Suppressor macrophage treated with lipopolysaccharide for 1 hour (primary cell): Measurements from ENCODE around the gene CD82.
A peak's percentile ranks its signal among the peaks of the same experiment; 100 is the strongest.

Source experiments
- DNase-seq, 3 donors: peaks; one replicate each; pipeline ENCODE4 v3.0.0-alpha.2; 2020 to 2022

The CD82 gene

DNA sequence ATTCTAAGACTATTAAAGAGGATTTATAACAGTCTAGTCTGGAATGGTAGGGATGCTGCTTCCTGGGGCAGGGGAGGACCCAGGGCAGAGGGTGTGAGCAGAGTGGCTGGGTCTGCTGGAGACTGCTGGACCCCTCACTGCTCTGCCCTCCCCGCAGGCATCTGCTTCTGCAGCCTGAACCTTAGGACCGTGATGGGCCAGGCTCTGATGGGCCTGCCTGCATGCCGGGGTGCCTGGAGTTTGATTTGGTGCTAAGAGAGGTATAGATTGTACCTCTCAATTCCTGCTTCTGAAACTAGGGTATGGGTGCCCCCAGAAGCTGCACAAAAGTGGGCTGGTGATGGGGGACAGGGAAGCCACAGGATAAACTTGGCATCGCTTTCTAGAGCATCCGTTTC lies 54.9 kb downstream of the CD82 start:
- DNase-seq = peak in 1 of 3 donors; percentile 0

DNA sequence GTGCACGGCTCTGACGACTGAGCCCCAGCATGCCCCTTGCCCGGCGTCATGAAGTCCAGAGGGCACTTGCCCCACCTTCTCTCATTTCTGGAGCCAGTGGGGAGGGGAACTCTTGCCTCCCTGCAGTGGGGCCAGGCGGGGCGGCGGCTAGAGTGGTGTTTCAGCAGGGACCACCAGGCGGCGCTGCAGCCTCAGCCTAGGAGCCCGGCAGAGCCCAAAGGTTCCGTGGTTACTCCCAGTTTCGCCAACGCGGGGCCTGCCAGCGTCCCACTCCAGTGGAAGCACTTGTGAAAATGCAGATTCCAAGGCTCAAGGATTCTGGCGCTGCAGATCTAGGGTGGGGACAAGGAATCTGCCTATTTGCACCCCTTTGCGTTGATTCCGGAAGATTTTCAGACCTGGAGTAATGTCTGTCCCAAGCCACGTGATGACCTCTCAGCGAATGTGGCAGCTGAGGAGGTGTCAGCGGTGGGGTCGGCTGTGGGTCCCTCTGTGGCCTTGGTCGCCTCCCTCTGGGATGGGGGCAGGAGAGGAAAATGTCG lies 55.7 kb downstream of the CD82 start:
- DNase-seq = peak; percentile 60 to 79 (median 71)

DNA sequence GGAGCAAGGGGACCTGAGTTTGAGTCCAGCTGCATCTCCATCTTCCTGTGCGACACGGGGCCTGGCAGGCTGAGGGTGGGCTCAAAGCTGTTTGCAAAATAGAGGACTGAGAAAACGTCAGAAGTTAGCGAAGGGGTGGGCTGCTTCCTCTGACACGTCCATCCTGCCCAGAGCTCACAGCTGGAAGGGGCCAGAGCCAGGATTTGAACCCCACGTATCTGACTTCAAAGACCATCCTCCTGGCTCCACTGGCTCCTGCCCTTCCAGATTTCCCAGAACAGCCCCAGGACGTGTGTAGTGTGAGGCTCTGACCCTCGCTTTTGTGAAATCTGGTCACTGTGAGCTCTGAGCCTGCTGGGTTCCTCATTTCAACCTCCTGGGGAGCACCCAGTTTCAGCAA lies 56.3 kb downstream of the CD82 start:
- DNase-seq = peak in 1 of 3 donors; percentile 13

DNA sequence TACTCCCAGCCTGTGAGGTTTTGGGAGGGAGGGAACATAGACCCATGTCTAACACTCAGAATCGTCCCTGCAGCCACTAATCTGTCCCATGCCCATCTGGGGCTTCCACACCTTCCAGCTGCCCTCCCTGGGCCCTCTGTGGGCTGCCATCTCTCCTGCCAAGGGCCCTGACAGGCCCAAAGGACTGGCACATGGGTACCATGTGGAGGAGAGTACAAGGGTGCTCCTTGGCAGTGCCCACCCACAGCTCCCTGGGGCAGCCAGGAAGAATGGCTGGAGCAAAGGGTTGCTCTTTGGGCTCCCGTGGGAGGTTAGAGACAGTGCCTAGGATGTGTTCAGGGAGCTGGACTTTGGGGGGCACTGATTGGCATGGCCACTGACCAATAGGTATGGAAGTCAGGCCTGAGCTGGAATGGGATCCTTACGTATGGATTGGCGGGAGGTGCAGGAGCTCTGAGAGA lies 56.8 kb downstream of the CD82 start:
- peak in 2 of 3 donors; percentile 5 to 20 for DNase-seq

DNA sequence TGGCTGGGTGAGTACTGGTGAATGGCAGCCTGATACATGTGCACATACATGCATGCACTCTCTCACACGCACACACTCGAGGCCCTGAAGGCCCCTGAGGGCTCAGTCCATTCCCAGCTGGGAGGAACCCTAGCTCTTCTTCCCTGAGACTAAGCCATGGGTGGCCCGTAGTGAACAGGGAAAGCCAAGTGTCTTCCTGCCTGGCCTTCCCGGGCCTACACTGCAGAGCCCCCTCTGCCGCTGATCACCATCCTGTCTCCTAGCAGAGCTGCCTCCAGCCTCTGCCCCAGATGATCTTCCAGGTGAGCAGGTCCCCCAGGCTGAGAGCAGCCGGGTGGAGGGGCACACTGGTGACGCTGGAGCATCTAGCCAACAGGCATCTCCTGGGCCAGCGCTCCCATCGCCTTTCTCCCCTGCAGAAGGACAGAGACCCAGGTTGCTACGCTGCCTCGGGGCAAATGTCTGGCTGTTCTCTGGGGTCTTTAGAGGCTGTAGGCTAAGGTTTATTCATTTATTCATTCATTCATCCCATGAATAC lies 57.3 kb downstream of the CD82 start:
- DNase-seq = peak in 1 of 3 donors; percentile 5

DNA sequence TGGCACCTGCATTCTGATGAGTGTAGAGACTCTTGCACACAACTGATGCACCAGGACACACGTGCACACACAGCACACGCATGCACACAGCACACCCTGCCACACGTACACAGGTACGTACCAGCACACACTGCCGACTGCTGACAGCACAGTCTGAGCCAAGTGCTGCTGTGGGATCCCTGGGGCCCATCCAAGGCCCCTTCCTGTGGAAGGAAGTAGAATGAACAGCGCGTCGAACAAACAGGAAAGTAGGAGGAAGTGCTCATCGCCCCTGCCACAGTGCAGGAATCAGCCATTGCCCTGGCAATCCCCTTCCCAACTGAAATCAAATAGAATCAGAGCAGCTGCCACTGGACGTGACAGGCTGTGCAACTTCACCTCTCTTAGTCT lies 57.9 kb downstream of the CD82 start:
- peak in 1 of 3 donors; percentile 26 for DNase-seq

DNA sequence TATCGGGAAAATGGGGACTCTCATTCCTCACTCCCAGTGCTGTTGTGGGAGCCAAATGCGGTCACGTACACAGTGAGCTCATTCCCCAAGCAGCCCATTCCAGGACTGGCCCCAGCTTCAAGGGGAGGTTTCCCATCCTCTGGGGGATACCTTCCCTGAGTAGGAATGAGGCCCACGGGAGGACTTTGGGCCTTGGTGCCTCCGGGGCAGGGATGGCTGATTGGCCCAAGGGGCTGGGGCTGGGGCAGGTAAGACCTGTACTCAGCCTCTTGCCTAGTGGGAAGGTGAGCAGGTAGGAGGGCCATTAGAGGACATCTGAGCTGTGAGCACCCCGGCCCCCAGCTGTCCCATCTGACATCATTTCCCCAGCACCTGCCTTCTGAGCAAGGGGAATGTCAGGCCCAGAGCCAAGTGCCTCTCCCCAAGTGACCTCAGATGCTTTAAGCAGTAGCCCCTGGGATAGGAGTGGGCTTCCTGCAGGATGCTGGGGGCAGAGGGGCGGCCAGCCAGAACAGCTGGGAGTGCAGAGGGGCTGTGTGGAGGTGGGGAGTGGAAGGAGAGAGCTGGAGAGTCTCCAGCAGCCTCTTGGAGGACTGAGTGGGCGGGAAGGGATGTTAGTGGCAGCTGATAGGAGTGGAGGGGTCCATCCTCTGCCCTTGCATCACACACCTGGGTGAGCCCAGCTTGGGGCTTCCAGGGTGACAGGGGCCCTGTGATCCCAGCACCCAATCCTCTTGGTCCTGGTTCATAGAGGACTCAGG lies 58.4 kb downstream of the CD82 start:
- DNase-seq = peak in 1 of 3 donors; percentile 26

DNA sequence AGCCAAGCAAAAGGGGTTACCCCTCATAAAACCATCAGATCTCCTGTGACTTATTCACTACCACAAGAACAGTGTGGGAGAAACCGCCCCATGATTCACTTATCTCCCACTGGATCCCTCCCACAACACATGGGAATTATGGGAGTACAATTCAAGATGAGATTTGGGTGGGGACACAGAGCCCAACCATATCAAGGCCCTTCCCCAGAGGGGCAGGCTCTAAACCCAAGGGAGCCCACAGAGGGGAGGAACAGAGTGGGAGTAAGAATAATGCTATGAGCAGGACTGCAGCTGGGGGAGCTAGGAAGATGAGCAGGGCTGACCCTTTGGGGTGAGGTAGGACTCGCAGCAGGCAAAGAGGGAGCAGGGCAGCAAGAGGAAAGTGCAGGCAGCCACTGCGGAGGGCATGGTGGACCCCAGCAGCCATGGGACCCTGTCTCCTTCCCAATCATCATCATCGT lies 59.3 kb downstream of the CD82 start:
- DNase-seq = peak in 1 of 3 donors; percentile 19

DNA sequence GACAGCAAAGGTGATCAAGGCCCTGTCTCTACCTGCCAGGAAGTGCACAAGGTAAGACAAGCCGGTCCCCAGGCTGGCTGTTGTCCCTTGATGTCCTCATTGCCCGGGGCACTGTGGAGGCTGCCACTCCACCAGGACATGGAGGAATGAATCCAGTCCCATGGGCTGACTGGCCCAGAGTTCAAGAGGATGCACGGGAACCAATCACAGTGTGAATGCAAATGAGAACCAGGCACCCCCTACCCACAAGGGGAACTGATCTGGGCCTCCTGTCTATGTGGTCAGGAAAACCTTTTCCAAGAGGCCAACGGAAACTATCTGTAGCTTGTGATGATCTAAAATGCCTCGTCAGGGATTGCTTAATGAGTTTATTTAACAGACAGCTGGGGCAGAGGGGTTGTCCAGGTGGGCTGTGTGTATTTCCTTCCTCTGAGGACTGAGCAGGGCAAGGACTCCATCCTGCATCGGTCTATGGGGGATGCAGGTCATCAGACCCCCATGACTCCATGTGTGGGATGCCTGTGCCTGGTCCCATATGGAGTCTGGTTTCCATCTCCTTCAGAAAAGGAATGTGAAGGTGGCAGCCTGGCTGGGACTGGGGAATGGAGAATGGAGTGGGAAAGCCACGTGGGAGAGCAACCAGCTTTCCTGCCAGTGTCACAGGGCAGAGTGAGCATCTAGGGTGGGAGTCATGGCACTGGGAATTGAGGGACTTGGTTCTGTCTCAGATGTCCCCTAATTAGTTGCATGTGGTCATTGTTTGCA lies 60.5 kb downstream of the CD82 start:
- DNase-seq = peak in 1 of 3 donors; percentile 24

DNA sequence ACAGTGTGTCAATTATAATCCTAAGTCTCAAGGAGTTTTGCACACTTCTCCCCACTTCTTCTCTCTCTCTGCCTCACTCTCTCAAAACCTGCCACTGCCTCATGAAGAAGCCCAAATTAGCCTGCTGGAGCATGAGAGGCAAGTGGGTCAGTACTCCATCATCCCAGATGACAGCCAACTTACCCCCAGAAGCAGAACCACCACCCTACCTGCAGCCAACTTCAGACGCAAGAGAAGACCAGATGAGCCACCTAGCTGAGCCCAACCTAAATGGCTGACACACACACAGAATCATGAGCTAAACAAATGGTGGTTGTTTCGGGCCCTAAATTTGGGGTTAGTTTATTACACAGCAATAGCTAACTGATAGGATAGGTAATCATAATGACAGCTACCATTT lies 61.2 kb downstream of the CD82 start:
- DNase-seq = no peak

DNA sequence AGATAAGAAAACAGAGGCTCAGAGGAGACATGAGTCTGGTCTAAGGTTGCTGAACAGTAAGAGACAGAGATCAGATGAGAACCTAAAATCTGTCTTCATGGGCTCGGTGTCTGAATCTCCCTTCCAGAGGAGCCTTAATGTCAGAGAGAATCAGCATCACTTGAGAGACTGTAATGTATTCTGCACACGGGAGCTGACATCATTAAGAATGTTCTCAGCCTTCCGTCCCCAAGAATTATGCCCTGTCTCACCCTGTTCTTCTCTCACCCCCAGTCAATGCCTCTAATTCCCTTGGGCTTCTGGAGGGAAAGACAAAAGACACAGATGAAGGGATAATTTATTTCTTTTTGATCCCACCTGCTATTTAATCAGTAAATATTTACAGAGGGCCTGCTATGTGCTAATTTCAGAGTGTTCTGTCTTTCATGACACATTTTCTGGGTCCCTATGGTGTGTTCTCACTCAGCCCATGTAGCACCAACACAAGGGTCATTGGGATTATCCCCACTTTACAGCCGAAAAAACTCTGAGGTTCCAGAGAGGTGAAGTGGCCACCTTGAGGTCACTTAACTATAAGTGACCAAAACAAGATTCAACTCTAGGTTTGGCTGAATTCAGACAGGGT lies 61.8 kb downstream of the CD82 start:
- no peak for DNase-seq

DNA sequence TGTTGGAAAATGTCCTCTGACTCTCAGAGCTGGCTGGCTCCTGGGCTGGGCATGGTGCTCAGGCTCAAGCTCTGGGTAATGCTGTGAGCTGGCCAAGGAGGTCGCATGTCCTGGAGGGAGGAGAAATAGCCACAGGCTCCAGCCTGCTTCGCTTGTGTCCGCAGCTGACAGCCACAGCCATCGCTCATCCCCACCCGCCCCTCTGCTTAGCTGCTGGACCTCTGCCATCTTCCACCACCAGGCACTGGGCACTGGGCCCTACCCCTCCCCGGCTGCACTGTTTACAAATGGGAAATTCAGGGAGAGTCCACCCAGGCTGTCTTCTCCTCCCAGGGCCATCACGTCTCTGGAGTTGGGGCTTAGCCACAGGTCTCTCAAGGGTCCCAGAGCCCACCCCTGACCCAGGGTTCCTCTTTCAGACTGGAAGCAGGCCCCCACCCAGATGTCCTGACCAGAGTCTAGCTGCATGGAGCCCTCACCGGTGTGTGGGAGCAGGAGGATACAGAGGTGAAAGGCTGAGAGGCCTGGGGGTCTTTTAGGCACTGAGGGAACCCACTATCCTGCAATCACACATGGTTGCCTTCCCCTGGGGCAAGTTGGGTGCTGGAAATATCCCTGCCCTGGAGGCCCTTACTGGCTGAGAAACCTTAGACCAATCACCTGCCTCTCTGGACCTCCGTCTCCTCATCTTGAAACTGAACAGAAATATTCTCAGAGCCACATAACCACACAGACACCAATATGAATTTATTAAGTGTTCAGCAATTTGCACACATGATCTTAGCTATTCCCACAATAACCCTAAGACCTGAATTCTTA lies 62.7 kb downstream of the CD82 start:
- peak in 1 of 3 donors; percentile 14 for DNase-seq

DNA sequence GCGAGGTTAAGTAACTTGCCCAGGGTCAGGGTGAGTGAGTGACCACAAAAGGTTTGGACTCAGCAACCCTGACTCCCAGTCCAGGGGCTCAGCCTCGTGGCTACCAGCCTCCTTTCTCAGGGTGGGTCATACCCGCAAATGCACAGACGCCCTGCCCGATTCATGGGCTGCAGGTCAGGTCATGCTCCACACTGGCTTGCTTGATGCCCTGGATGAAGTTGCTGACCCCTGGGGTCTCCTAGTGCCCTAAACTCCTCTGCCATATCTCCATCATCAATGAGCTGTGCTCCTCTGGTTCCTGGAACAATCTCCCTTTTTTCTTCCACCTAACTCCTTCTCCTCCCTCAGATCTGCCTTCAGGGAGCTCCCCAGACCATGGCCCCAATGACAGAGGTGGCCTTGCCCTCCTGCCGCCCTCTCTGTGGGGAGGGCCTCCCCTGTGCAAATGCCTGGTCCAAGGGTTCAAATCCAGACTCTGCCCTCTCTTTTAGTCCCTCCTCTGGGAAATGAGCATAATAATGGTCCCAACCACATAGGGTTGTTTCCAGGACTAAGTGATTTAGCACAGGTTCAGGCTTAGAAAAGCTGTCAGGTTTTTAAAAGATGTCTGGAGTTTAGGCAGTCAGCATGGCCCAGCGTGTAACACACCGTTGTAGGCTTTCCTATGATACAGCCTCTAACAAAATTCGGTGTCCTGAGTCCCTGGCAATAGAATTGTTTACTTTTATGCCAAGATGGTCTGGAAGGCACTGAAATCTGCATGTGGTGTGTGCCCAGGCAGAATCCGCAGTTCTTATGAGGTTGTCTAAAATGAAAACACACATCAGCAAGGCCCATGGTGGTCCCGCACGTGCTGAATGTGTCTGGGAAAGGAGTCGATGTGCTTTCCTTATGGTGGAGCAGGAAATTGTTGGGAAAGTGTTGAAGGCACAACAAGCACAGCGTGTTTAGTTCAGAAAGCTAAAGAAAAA lies 63.6 kb downstream of the CD82 start:
- no peak for DNase-seq

DNA sequence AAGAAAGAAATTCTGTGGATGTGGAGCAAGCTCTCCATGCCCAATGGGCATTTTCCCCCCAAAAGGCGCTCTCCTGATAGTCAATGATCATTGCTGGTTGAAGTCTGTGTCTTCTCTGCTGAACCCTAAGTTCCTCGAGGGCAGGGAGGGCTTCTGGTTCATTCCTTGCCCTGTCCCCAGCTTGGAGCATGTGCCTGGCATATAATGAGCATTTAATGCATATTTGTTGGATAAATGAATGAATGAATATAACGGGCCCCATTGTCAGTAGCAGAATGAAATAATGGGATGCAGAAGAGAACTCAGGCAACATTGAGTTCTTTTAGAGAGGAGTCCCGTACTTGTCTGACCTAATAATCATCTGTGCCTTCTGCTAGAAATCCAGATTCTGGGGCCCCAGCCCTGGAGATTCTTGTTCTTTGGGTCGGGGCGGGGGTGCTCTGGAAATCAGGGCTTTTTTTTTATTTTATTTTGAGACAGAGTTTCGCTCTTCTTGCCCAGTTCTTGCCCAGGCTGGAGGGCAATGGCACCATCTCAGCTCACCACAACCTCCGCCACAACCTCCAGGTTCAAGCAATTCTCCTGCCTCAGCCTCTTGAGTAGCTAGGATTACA lies 64.4 kb downstream of the CD82 start:
- no peak for DNase-seq

DNA sequence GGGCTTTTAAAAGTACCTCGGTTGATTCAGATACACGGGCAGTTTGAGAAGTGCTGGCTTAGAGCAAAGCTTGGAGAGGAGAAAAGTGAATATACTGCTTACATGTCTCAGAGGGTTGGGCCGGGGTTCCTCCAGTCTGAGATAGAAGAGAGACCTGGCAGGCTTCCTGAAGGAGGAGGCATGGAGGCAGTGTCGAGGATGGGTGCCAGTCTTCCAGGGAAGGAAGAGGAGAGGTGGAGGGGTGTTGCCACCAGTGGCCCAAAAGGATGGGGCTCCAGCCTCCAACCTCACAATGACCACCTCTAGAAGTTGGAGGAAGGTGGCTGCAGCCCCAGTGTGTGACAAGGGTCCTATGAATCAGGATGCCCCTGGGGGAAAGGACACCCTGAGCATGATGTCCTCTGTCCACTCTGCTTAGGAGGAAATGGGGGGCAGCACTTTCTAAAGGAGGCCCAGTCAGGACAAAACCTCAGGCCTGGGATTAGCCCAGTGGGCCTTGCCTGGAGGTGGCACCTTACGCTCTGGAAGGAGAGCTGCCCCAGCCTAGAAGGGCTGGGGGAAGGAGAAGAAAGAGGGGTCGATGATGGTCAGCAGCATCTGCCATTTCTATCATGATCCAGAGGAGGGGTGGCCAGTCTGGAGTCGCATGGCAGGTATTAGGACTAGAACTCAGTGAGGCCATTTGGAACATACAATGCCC lies 65.2 kb downstream of the CD82 start:
- DNase-seq = no peak

DNA sequence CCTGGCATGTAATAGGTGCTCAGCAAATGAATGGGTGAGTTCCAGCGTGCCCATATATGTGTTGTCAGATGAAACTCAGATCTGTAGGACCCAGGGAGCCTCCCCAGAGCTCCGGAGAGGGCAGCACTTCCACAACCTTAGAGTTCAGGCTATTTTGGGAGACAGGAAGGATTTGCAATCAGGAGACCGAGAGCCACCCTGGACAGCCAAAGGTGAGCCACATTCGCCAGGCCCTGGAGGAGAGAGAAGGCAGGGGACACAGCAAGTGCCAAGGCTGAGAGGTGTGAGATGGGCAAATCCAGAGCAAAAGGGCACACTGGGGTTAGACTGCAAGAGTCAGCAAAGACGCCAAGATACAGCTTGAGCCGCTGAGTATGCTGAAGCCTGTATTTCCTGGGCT lies 66.4 kb downstream of the CD82 start:
- no peak for DNase-seq

DNA sequence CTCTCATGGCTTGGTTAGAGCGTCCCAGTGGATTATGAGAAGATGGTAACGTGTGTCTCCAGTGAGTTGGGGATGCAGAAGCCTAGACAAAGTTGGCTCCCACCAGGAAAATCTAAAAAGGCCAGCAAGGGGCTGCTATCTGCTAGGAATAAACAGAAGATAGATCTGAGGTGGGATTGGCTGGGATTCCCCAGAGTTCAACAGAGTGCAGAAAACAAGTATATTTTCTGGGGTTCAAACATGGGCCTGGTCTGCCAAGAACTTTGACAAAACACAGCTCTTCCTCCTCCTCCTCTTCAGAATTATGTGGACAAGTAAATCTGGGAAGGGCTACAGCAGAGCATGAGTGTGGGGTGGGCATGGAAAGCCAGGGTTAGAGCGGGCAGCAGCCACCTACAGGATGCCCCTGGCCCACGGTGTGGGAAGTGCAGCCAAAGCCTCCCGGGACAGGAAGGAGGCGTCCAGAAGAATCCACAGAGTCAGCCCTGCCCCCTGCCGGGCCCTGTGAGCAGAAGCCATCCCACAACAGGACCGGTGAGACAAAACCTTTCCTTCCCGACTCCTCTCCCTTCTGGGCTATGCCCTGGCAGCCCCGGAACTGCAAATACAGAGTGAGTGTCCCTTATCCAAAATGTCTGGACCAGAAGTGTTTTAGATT lies 67.1 kb downstream of the CD82 start:
- DNase-seq = peak; percentile 54 to 77 (median 63)

DNA sequence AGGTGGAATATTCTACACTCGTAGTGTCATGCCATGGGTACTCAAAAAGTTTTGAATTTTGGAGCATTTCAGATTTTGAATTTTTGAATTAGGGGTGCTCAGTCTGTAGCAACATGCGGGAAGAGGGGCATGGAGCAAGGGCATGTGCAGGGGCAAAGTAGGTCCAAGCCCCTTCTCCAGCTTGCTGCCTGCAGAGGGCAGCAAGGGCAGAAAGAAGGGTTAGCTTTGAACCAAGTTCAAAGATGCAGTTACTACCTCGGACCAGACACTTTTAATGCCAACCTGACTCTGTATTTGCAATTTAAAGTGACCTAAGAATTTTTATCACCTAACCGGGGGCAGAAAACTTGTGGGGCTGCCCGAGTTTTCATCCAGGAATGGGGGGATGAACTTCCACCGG lies 68.2 kb downstream of the CD82 start:
- no peak for DNase-seq
